ENCODE data around the gene AFF3. TPM values are rescaled to one million over a fixed set of nuclear protein-coding genes. Genes with fewer than 3 reads are reported as not detected.

The AFF3 gene
- total and polyA plus RNA-seq, 10 donors: 6.0 to 92.2 (median 64.0) TPM

GRCh38 chr2:100054426-100054825 lies 88.0 kb downstream of the AFF3 start:
- Histone ChIP-seq H3K27me3 (replicated peaks in 1 of 7) (no peaks in the 10 kb centered on the region), H3K4me1 (peaks cover 0 to 15% (median 1%) of the 10 kb centered on the region in 6 donors), H3K36me3 (peaks cover 0 to 26% (median 0%) of the 10 kb centered on the region in 6 donors), H3K9me3 (no peaks in the 10 kb centered on the region), H3K27ac (no peak overlapping the region), H3K4me3 (no peak overlapping the region)
- TF ChIP-seq CTCF (IDR thresholded peaks at IDR 0.05 in 8 of 11, conservative IDR thresholded peaks at IDR 0.05 in 3 of 11): no peak
- TF ChIP-seq POLR2A (IDR thresholded peaks at IDR 0.05): no peak
- TF ChIP-seq POLR2AphosphoS5 (IDR thresholded peaks at IDR 0.05): no peak
- intact Hi-C loops (cut with DNase I; ENCODE audit: low total_unique reads): no loop called here
- DNase-seq: no peak
- WGBS, 5 donors: 80 to 94% (median 90%) methylated on average over 2 of the region's 2 CpGs

GRCh38 chr2:100053087-100053885 lies 89.1 kb downstream of the AFF3 start:
- no peak overlapping the region for H3K4me3 ChIP-seq
- no peak for DNase-seq
- H3K9me3 ChIP-seq: no peaks in the 10 kb centered on the region
- 75 to 91% (median 81%) methylated on average over 5 of the region's 5 CpGs for WGBS, 5 donors
- H3K27ac ChIP-seq: no peak overlapping the region
- intact Hi-C loops (cut with DNase I; ENCODE audit: low total_unique reads): no loop called here
- peaks cover 0 to 26% (median 0%) of the 10 kb centered on the region in 6 donors for H3K36me3 ChIP-seq
- TF ChIP-seq CTCF (IDR thresholded peaks at IDR 0.05 in 8 of 11, conservative IDR thresholded peaks at IDR 0.05 in 3 of 11) (no peak), POLR2AphosphoS5 (IDR thresholded peaks at IDR 0.05) (no peak), POLR2A (IDR thresholded peaks at IDR 0.05) (no peak)
- peaks cover 0 to 8% (median 0%) of the 10 kb centered on the region in 6 donors for H3K4me1 ChIP-seq
- H3K27me3 ChIP-seq (replicated peaks in 1 of 7): no peaks in the 10 kb centered on the region

- H3K4me3 ChIP-seq: no peak overlapping the region
- no peak overlapping the region for H3K27ac ChIP-seq
- peaks cover 0 to 26% (median 0%) of the 10 kb centered on the region in 6 donors for H3K36me3 ChIP-seq
- intact Hi-C loops (cut with DNase I; ENCODE audit: low total_unique reads): no loop called here
- peaks cover 0 to 8% (median 0%) of the 10 kb centered on the region in 6 donors for H3K4me1 ChIP-seq
- 62 to 85% (median 66%) methylated on average over 4 of the region's 4 CpGs for WGBS, 5 donors
- no peaks in the 10 kb centered on the region for H3K27me3 ChIP-seq (replicated peaks in 1 of 7)
- no peak for TF ChIP-seq POLR2AphosphoS5 (IDR thresholded peaks at IDR 0.05)
- no peak for TF ChIP-seq POLR2A (IDR thresholded peaks at IDR 0.05)
- TF ChIP-seq CTCF (IDR thresholded peaks at IDR 0.05 in 8 of 11, conservative IDR thresholded peaks at IDR 0.05 in 3 of 11): no peak
- no peak for DNase-seq
- H3K9me3 ChIP-seq: no peaks in the 10 kb centered on the region
Observed at GRCh38 chr2:100052650-100053049, 89.7 kb downstream of the AFF3 start.

GRCh38 chr2:100051253-100051652 lies 91.1 kb downstream of the AFF3 start:
- Histone ChIP-seq H3K27me3 (replicated peaks in 1 of 7) (no peaks in the 10 kb centered on the region), H3K9me3 (no peaks in the 10 kb centered on the region), H3K27ac (no peak overlapping the region), H3K4me3 (no peak overlapping the region), H3K36me3 (peaks cover 0 to 26% (median 0%) of the 10 kb centered on the region in 6 donors), H3K4me1 (peaks cover 0 to 8% (median 0%) of the 10 kb centered on the region in 6 donors)
- TF ChIP-seq CTCF (IDR thresholded peaks at IDR 0.05 in 8 of 11, conservative IDR thresholded peaks at IDR 0.05 in 3 of 11) (no peak), POLR2A (IDR thresholded peaks at IDR 0.05) (no peak), POLR2AphosphoS5 (IDR thresholded peaks at IDR 0.05) (no peak)
- no peak for DNase-seq
- 90 to 99% (median 94%) methylated on average over 5 of the region's 5 CpGs for WGBS, 5 donors
- intact Hi-C loops (cut with DNase I; ENCODE audit: low total_unique reads): no loop called here

All from spleen (tissue), 11 donors.